HG02571 (cell line): ENCODE measurements around the gene C1orf53.
"Not testable (repeated sequence)": the region's sequence is repeated elsewhere in the genome, so short reads cannot be mapped to it uniquely, and the experiment has no call there.

Source experiments
- ATAC-seq: cut with Tn5 transposase; IDR thresholded peaks from one replicate; pipeline ENCODE4 v1.9.1; 2021; ENCODE audit warnings: mild to moderate bottlenecking, moderate library complexity; ENCODE audit not compliant: unreplicated experiment

C1orf53 gene

DNA sequence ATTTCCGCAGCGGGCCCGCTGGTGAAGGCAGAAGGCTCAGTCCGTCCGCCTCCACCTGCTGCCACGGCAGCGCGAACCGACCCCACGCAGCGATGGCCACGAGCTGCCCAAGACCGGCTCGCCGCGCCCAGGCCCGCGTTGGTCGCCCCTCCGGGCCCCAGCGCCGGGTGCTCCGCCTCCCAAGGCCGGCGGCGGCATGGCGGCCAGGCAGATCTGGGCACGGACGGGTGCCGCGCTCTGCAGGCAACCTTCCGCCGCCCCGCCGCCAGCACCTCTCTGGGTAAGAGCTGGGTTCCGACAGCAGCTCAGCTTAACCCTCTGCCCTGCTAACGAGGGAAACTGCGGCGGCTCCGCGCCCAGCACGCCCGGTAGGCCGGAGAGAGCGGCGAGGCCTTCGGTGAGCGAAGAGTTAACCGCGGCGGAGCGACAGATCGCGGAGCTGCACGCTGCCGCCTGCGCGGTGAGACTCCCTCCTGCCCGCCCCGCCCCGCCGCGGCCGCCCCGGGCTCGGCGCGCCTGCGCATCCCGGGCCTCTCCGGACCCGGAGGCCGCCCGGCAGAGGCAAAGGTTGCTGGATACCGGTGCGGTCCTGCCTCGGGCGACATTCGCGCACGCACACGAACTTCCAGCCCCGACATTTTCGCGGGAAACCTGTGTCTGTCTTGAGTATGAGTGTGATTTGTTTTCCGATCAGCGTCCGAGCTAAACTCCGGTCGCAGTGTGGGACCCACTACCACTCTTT, at the start of gene C1orf53:
Gene C1orf53 (plus strand): TSS at position 177 of the 742 bp plus-strand sequence. CDS start 20 bp downstream, at position 197.
- ATAC-seq = peak; percentile 97

DNA sequence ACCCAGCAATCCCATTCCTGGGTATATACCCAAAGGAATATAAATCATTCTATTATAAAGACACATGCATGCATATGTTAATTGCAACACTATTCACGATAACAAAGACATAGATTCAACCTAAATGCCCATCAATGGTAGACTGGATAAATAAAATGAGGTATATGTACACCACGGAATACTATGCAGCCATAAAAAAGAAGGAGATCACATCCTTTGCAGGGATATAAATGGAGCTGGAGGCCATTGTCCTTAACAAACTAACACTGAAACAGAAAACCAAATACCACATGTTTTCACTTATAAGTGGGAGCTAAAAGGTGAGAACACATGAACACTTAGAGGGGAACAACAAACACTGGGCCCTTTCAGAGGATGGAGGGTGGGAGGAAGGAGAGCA, 46.7 kb upstream of the C1orf53 start:
- not testable (repeated sequence) for ATAC-seq

DNA sequence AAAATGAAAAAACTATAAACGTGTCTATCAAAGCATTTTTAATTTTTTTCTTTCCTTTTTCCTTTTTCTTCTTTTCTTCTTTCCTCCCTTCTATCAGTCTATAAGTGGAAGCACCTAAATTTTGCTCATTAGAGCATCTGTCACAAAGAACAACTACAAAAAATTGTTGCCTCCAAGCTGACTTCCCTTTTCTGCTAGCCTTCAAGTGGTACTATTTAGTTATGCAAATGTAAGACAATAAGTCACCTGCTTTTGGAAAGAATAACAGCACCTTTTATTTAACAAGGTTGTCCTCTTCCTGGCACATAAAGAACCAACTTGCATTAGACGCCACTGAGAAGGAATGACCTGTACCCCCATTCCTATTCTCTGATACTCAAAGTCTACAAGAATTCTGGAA, 45.0 kb upstream of the C1orf53 start:
- no peak for ATAC-seq

DNA sequence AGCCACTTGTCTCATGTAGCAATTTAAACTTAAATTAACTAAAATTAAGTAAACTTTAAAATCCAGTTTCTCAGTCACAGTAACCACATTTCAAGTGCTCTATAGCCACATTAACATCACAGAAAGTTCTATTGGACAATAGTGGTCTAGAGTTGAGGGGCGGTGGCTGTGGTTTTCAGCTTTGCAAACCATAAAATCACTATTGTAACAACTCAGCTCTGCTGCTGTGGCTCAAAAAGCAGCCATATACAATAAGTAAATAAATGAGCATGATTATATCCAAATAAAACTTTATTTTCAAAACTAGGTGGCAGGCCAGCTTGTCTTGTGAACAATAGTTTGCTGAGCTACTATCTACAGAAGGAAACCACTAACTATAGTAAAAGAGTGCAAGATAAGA, 43.4 kb upstream of the C1orf53 start:
- no peak for ATAC-seq

DNA sequence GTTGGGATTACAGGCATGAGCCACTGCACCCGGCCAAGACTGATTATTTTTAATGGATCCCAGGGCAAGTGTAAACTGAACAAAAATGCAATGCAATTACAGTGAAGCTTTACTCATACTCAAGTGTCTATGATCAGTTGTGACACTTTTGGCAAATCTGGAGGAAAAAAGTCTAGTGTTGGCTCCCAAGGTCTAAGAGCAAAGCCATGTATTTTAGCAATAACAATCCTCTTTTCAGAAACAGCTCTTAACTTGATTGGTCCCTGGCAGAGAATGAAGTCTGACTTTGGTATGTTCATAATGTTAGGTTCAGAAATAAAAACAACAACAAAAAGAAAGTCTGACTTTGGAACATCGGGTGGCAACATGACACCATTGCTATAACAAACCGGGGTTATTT, 40.2 kb upstream of the C1orf53 start:
- no peak for ATAC-seq

DNA sequence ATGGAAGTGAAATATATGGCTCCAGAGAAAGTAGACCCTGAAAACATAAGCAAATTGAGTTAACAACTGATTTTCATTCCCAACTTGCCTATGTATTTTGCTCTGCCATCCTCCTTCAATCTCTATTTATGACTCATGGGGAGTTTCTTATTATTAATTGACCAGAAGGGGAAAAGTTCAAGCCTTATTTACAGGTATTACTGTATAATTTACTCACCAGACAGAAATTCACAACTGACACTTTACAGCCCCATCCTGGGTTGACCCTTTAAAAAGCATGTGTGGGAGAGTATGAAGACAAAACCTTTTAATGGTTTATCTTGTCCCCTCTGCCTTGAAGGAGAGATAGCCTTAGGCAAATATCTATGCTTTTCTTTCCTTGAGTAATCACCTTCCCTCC, 39.8 kb upstream of the C1orf53 start:
- no peak for ATAC-seq

DNA sequence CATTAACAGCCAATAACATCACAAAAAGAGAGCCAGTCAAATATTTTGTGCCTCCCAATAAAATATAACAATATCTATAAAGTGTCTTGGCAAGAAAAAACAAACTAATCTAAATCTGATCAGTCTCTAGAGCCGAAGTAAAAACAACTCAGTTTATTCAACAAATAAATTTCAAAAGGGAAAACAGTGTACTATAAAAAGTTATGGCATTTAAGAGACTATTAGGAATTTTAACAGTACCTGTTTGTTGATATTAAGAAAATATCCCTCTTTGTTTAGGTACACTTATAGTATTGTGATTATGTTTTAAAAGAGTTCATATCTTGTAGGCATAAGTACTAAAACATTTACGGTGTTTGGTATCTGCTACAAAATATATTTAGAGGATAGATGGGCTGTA, 36.6 kb upstream of the C1orf53 start:
- no peak for ATAC-seq

DNA sequence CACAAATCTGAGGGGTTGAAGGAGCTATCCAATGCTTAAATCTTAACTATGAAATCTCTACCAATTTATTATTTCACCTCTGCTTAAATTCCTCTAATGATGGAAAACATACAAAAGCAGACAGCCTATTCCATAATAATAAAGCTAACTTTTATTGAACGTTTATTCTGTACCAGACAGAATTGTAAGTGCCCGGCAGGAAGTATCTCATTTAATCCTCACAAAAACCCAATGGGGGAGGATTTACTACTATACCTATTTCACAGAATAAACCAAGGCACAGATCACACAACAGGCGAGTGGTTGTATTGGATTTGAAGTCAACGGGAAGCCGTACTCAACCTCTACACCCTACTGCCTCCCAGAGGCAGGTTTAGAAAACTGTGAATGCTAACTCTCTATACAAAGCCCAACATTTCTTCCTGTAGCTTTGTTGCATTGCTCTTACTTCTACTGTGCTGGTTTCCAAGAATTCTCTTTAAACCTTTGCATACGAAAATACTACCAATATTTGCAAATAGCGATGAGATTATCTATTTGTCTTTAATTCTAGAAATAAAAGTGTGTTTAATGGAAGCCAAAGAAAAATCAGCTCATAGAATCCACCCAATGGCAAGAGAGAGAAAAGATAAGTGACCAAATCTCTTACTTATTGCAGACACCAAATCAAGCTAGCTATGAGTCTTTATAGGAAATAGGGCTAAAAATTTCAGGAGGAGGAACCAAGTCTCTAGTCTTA, 33.5 kb upstream of the C1orf53 start:
- peak; percentile 88 for ATAC-seq

DNA sequence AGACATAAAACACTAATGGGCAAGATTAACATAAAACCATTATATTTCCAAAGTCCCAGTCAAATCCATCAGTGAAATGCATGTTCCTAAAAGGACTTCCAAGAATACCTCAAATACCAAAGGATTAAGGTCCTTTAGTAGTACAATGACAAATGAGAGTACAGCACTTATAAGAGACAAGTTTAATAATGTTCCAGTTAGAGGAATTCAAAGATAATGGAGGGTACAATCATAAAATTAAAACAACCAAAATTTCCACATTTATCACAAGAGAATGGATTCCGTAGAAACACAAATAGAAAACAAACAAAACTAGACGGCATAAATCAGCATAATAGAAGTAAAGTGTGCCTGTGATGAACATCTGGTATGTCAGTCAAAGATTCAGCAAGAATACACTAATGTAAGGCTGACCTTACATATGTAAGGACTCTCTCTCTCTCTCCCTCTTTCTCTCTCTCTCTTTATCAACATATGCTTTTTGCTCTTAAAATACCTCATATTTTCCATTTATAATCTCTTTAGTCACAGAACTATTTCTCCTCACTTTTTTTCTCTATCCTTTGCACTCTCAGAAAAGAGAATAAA, 32.8 kb upstream of the C1orf53 start:
- no peak for ATAC-seq

DNA sequence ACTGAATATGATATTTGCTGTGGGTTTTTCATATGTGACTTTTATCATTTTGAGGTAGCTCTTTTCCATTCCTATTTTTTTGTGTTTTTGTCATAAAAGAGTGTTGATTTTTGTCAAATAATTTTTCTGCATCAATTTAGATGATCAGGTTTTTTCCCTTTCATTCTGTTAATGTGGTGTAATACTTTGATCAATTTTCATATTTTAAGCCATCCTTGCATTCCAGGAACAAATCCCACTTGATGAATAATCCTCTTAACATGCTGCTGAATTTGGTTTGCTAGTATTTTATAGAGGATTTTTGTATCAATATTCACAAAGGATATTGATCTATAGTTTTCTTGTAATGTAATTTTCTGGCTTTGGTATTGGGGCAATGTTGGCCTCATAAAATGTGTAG, 25.5 kb upstream of the C1orf53 start:
- no peak for ATAC-seq

DNA sequence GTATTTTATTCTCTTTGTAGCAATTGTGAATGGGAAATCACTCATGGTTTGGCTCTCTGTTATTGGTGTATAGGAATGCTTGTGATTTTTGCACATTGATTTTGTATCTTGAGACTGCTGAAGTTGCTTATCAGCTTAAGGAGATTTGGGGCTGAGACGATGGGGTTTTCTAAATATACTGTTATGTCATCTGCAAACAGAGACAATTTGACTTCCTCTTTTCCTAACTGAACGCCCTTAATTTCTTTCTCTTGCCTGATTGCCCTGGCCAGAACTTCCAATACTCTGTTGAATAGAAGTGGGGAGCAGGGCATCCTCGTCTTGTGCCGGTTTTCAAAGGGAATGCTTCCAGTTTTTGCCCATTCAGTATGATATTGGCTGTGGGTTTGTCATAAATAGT, 22.0 kb upstream of the C1orf53 start:
- not testable (repeated sequence) for ATAC-seq

DNA sequence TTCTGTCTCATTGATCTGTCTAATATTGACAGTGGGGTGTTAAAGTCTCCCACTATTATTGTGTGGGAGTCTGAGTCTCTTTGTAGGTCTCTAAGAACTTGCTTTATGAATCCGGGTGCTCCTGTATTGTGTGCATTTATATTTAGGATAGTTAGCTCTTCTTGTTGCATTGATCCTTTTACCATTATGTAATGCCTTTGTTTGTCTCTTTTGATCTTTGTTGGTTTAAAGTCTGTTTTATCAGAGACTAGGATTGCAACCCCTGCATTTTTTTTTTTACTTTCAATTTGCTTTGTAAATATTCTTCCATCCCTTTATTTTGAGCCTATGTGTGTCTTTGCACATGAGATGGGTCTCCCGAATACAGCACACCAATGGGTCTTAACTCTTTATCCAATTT, 20.2 kb upstream of the C1orf53 start:
- ATAC-seq = not testable (repeated sequence)

DNA sequence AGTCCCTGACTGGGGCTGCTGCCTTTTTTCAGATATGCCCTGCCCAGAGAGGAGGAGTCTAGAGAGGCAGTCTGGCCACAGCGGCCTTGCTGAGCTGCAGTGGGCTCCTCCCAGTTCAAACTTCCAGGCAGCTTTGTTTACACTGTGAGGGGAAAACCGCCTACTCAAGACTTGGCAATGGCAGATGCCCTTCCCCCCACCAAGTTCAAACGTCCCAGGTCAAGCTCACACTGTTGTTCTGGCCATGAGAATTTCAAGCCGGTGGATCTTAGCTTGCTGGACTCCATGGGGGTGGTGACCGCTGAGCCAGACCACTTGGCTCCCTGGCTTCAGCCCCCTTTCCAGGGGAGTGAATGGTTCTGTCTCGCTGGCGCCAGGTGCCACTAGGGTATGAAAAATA, 18.3 kb upstream of the C1orf53 start:
- ATAC-seq = no peak

DNA sequence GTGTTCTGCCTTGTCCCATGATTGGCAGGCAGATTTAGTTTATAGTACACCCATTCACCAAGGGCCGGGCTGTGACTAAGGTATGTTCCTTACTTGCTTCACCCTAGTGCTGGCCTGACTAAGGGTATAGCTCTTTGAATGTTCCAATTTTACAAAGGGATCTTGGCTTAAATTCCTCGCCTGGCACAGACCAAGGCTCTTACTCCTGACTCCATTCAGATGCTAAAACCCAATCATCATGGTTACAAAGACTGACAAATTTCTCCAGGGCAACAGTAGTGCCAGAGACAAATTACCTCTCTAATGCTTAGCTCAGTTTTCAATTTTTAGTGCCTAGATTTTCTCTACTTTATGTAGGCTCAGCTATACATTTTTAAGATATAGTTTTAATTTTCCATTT, 11.5 kb upstream of the C1orf53 start:
- ATAC-seq = no peak

DNA sequence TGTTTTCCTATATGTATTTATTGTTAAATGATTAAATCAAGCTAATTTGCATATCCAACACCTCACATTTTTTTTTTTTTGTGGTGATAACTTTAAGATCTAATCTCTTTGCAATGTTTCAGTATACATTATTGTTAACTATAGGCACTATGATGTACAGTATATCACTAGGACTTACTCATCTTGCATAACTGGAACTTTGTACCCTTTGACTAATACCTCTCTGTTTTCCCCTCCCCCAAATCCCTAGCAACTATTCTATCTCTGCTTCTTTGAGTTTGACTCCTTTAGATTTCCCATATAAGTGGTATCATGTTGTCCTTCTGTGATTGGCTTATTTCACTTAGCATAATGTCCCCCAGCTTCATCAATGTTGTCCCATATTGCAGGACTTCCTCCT, 9.7 kb upstream of the C1orf53 start:
- no peak for ATAC-seq

DNA sequence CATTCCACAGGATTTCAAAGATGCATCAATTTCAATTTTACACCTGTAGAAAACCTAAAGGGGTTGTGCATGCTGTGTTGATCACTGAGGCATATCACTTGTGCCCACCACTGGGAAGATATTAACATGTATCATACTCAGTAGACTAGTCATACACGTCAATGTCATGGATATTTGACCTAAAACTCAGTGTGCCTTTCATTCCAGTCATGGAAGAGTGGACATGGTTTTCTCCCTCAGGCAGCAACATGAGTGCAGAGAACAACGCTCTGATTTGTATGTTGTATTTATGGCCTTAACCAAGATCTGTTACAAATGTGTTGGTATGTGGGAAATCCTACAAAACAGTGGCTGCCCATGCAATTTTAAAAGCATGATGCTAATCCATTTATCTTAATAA, 6.1 kb upstream of the C1orf53 start:
- ATAC-seq = no peak

DNA sequence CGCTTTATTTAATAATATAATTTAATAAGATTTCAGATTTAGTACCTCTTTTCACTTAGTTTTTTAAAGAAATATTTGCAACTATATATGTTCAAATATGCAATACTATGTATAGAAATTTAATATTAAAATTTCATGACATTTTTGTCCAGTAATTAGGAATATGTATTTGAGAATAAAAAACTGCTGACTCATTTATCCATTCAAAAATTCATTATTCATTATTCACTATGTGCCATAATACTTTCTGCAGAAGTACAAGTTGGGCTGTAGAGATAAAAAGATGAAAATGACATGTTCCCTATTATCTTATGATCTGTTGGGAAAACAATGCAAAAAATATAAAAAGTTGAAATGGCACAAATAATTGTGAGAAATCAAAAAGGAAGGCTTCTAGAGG, 3.4 kb upstream of the C1orf53 start:
- no peak for ATAC-seq

DNA sequence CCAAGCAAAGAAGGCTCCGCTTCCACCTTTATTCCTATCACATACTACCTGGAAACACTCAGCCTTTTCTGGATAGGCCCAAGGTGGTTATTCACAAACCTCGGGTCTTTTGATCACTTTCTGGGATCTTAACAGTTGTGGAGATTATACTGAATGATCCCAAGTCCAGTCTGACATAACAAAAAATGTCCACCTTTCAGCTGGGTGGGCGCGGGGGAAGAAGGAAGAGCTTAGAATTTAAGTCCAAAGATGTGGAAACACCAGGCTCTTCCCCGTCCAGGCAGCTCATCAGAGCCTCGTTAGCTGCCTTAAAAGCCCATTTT, 338 bp upstream of the C1orf53 start:
- no peak for ATAC-seq

DNA sequence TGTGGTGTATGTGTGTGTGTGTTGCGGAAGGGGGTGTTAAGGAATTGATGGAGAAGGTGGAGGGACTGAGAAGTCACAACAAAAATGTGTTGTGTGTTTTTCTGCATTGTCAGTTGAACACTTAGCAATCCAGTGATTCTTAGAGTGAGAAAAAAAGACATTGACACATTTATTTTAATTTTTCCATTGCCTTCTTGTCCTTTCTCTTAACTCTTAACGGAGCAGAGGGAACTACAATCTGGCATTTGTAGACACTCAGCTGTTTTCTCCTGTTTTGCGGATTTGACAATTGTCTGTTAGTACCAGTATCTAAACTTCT, 725 bp downstream of the C1orf53 start:
- no peak for ATAC-seq

DNA sequence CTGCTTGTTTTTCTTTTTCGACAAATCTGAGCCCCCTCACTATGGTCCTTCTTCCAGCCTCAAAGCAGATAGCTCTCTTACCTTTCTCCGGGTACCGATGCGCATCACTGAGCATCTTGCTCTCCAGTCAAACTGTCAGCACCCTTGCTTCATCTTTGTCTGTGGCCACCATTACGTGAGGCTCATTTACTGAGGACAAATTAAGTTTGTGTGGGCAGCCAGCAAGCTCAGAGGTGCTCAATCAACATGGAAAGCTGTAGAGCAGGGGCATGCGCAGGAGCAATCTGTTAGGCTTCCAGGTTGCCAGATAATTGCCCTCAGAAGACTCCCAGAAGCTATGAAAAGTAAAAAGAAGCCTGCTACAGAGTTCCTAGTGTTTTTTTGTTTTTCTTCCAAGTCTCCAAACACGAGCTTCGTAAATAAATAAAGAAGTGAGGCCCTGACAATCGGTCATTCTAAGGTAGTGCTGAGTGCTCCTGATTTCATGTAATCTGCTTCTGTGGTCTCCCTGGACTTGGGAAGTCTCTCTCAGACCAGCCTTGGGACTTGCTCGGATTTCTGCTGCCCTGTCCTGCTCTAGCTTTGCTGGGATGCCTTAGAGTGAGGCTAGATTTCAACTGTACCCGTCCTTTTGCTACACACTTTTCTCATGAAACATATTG, 1.8 kb downstream of the C1orf53 start:
- ATAC-seq = no peak

DNA sequence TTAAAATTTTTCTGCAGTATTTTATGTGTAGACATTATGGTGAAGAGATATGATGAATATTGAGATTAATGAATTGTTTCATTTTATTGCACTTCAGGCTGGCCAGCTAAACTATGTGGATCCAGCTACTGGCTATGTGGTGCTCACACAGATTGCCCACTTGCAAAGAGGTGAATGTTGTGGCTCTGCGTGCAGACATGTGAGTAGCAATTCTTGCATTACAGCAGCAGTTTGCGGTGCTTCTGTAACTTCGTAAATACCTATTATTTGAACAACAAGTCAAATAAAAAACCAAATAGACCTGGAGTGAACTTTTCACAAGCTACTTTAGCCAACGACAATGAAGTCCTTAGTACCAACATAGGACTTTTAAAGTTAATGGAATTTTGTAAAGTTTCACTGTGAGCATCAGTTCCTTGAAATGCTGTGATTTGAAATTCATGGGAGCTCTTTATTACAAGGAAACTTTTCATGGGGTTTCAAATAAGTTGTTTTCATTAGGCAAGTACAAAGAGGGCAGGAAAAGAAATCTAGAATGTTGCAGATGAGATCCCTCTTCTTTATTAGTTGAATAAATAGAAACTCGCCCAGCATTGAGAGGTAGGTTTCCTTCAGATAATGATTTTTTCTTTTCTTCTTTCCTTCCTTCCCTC, 3.4 kb downstream of the C1orf53 start:
- ATAC-seq = no peak
